IMR-90 (cell line): Measurements from ENCODE around the gene TSPAN4. TPM values are rescaled to one million over a fixed set of nuclear protein-coding genes. Genes with fewer than 3 reads are reported as not detected.

Source experiments
- ATAC-seq: fragments of 200-7000 bp; cut with Tn5 transposase; 2 replicates; pipeline ENCODE4 v1.9.1; 2020; ENCODE audit warnings: low read depth, mild to moderate bottlenecking, moderate library complexity
- BruUV-seq: library from RNA; stranded (reverse); fragments of 400-500 nt; replicated peaks from 2 replicates; lab custom pipeline; 2021; lab: Mats Ljungman, UMichigan
- CTCF ChIA-PET: fragments of 300-600 bp; formaldehyde crosslinking; extraction: SDS; loops from one replicate; lab custom pipeline; 2021; ENCODE audit warnings: antibody characterized with exemption; lab: Yijun Ruan, JAX
- POLR2A ChIA-PET: fragments of 300-600 bp; sonication (Branson Sonifier 250); formaldehyde crosslinking; loops from one replicate; lab custom pipeline; 2022; ENCODE audit warnings: antibody characterized with exemption; ENCODE audit not compliant: unreplicated experiment; lab: Charles Lee
- DNase-seq: peaks from one replicate; pipeline ENCODE4 v3.0.0; 2013
- H2AFZ ChIP-seq: replicated peaks from 2 replicates; pipeline ENCODE3; 2013; ENCODE audit warnings: low read length, mild to moderate bottlenecking; ENCODE audit not compliant: poor library complexity
- H2AK5ac ChIP-seq: 2 replicates; pipeline ENCODE4 v1.6.1; 2013; ENCODE audit warnings: low read depth, low read length, inconsistent platforms
- H2AK9ac ChIP-seq: replicated peaks from 2 replicates; pipeline ENCODE3; 2013; ENCODE audit warnings: mild to moderate bottlenecking, low read depth, low read length, moderate library complexity; ENCODE audit not compliant: poor library complexity
- H2BK120ac ChIP-seq: 2 replicates; pipeline ENCODE4 v1.6.1; 2013; ENCODE audit warnings: low read depth, low read length, inconsistent platforms
- H2BK15ac ChIP-seq: 3 replicates; pipeline ENCODE4 v1.6.1; 2013; ENCODE audit warnings: low read depth, low read length, inconsistent platforms
- H2BK20ac ChIP-seq: 2 replicates; pipeline ENCODE4 v1.6.1; 2013; ENCODE audit warnings: low read depth, mild to moderate bottlenecking, inconsistent platforms, low read length, moderate library complexity
- H2BK5ac ChIP-seq: 2 replicates; pipeline ENCODE4 v1.6.1; 2013; ENCODE audit warnings: mild to moderate bottlenecking, low read depth, low read length, inconsistent platforms; ENCODE audit not compliant: poor library complexity, severe bottlenecking
- H3K14ac ChIP-seq: replicated peaks from 2 replicates; pipeline ENCODE4 v1.6.1; 2013; ENCODE audit warnings: low read depth, low read length, inconsistent platforms
- H3K18ac ChIP-seq: 2 replicates; pipeline ENCODE4 v1.6.1; 2013; ENCODE audit warnings: low read depth, low read length, control low read depth
- H3K23ac ChIP-seq: 2 replicates; pipeline ENCODE4 v1.6.1; 2013; ENCODE audit warnings: low read depth, low read length, inconsistent platforms
- H3K27ac ChIP-seq: 2 replicates; pipeline ENCODE4 v1.5.1; 2013; ENCODE audit warnings: mild to moderate bottlenecking, control low read depth, low read length; ENCODE audit not compliant: insufficient read depth
- H3K27me3 ChIP-seq: 2 replicates; pipeline ENCODE4 v1.6.1; 2013; ENCODE audit warnings: low read length; ENCODE audit not compliant: control insufficient read depth, insufficient read depth
- H3K36me3 ChIP-seq: 2 replicates; pipeline ENCODE4 v1.6.1; 2013; ENCODE audit warnings: low read length, mixed read lengths; ENCODE audit not compliant: control insufficient read depth, insufficient read depth
- H3K4ac ChIP-seq: 2 replicates; pipeline ENCODE4 v1.6.1; 2013; ENCODE audit warnings: low read depth, low read length, inconsistent platforms
- H3K4me1 ChIP-seq: 2 replicates; pipeline ENCODE4 v1.6.1; 2013; ENCODE audit warnings: low read length, mixed read lengths; ENCODE audit not compliant: control insufficient read depth, insufficient read depth
- H3K4me2 ChIP-seq: 2 replicates; pipeline ENCODE4 v1.6.1; 2013; ENCODE audit warnings: low read depth, mild to moderate bottlenecking, control low read depth, low read length, moderate library complexity
- H3K4me3 ChIP-seq: 2 replicates; pipeline ENCODE4 v1.5.1; 2013; ENCODE audit warnings: low read depth, mild to moderate bottlenecking, control low read depth, low read length, moderate library complexity; ENCODE audit not compliant: insufficient read depth
- H3K56ac ChIP-seq: 2 replicates; pipeline ENCODE4 v1.6.1; 2013; ENCODE audit warnings: low read length, inconsistent platforms; ENCODE audit not compliant: insufficient read depth; ENCODE audit errors: extremely low read depth
- H3K79me1 ChIP-seq, 2 experiments: 2 replicates each; pipeline ENCODE4 v1.6.1; 2013; ENCODE audit warnings: low read length in 2 of 2, inconsistent platforms in 1 of 2, low read depth in 1 of 2
- H3K9ac ChIP-seq: 2 replicates; pipeline ENCODE4 v1.6.1; 2013; ENCODE audit warnings: low read depth, low read length, control low read depth
- H3K9me1 ChIP-seq: 2 replicates; pipeline ENCODE4 v1.6.1; 2013; ENCODE audit warnings: low read length, inconsistent platforms; ENCODE audit not compliant: insufficient read depth
- H3K9me3 ChIP-seq: 2 replicates; pipeline ENCODE4 v1.6.1; 2013; ENCODE audit warnings: low read length; ENCODE audit not compliant: control insufficient read depth, insufficient read depth
- H4K20me1 ChIP-seq: 2 replicates; pipeline ENCODE4 v1.6.1; 2013; ENCODE audit warnings: low read length, inconsistent platforms; ENCODE audit not compliant: insufficient read depth
- H4K5ac ChIP-seq: 2 replicates; pipeline ENCODE4 v1.6.1; 2013; ENCODE audit warnings: mild to moderate bottlenecking, low read depth, low read length, control low read depth
- H4K8ac ChIP-seq, 2 experiments: 2 replicates each; pipeline ENCODE4 v1.6.1; 2013; ENCODE audit warnings: low read depth in 2 of 2, low read length in 2 of 2, control low read depth in 1 of 2, inconsistent platforms in 1 of 2
- H4K91ac ChIP-seq: 2 replicates; pipeline ENCODE4 v1.6.1; 2013; ENCODE audit warnings: low read depth, low read length, inconsistent platforms; ENCODE audit not compliant: insufficient read depth
- CHD1 ChIP-seq: IDR thresholded peaks from 2 replicates; pipeline ENCODE4 v1.6.1; 2012; ENCODE audit warnings: low read depth, low read length, improper control_type of control experiment
- FOS ChIP-seq: fragments of 150-350 bp; IDR thresholded peaks from 2 replicates; pipeline ENCODE4 v1.6.1; 2016; ENCODE audit warnings: low read depth, low read length
- POLR2A ChIP-seq: IDR thresholded peaks from 2 replicates; pipeline ENCODE4 v1.6.1; 2012; ENCODE audit warnings: mild to moderate bottlenecking, low read depth, low read length
- RCOR1 ChIP-seq: IDR thresholded peaks from 2 replicates; pipeline ENCODE4 v1.6.1; 2012; ENCODE audit warnings: mild to moderate bottlenecking, low read length, improper control_type of control experiment; ENCODE audit not compliant: insufficient replicate concordance
- SMC3 ChIP-seq: fragments of 150-350 bp; IDR thresholded peaks from 2 replicates; pipeline ENCODE4 v1.6.1; 2016; ENCODE audit warnings: low read depth, mild to moderate bottlenecking, antibody characterized with exemption, low read length, moderate library complexity
- USF2 ChIP-seq: fragments of 150-350 bp; IDR thresholded peaks from 2 replicates; pipeline ENCODE4 v1.6.1; 2017; ENCODE audit warnings: mild to moderate bottlenecking, antibody characterized with exemption, low read length, low read depth
- WGBS, 2 experiments: methylation state at CpG; one replicate each; pipeline versions ENCODE4 v1.1.5 to v1.1.7; 2013; ENCODE audit warnings: missing lambda C conversion rate in 2 of 2; ENCODE audit not compliant: insufficient read length in 1 of 2; ENCODE audit errors: extremely low coverage in 2 of 2; 5-methylcytosine and 5-hydroxymethylcytosine counted together
- dilution Hi-C: fragments of 300-500 bp; cut with HindIII; formaldehyde crosslinking; loops from one replicate; pipeline ENCODE4 v1.14.3; 2018; ENCODE audit warnings: low sequenced_read_pairs; ENCODE audit not compliant: unreplicated experiment
- in situ Hi-C: fragments of 300-500 bp; cut with MboI; formaldehyde crosslinking; loops from 3 replicates; pipeline ENCODE4 v1.14.3; 2019; ENCODE audit warnings: low sequenced_read_pairs, inconsistent platforms, mixed read lengths
- intact Hi-C: fragments of 100-400 bp; cut with micrococcal nuclease; formaldehyde crosslinking; loops from 2 replicates; pipeline ENCODE4 v1.10.0; 2022
- polyA plus RNA-seq, 3 experiments: library from polyadenylated mRNA; depleted of rRNA; stranded (reverse); fragments of >200 nt; gene quantifications; 2 replicates each; pipeline ENCODE4 v1.2.3, GENCODE V29; 2012; ENCODE audit warnings: low replicate concordance in 1 of 3
- total RNA-seq: library from RNA; depleted of rRNA; stranded (reverse); fragments of >200 nt; gene quantifications from 2 replicates; pipeline ENCODE4 v1.2.3, GENCODE V29; 2012
- TF ChIP-seq, protein P1 (sequence below): fragments of 150-350 bp; IDR thresholded peaks from 2 replicates; pipeline ENCODE4 v1.6.1; 2016; ENCODE audit warnings: low read depth, mild to moderate bottlenecking, low read length, moderate library complexity, borderline replicate concordance

The TSPAN4 gene
- total and polyA plus RNA-seq, 2 of the 4 experiments (the other 2 are of a cell fraction) = 161 to 293 TPM

DNA sequence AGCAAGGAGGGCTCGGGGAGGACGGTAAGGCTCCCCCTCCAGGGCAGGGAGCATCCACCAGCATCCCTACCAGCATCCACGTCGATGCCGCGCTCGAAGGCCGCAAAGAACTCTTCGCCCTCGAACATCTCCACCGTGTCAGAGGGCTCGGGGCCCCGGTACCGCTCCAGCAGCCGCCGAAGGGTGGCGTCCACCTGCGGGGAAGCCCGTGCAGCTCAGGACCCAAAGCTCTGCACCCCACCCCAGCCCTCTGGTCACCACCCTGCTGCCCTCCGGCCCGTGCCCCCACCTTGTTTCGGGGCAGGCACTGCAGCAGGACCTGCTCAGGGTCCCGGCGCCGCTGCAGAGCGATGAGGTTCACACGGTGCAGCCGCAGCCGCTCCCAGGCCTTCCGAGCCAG lies 42.2 kb upstream of the TSPAN4 start:
- Histone ChIP-seq H2AFZ (peak overlapping the region; percentile 21), H3K23ac (no peak overlapping the region), H3K56ac (no peak overlapping the region), H3K4me2 (no peak overlapping the region), H2BK120ac (no peak overlapping the region), H4K20me1 (peaks cover 18% of the 10 kb centered on the region), H2BK20ac (no peak overlapping the region), H3K4ac (no peak overlapping the region), H3K9ac (no peak overlapping the region), H3K18ac (no peak overlapping the region), H2AK9ac (no peak overlapping the region), H4K91ac (no peak overlapping the region), H3K4me1 (peaks cover 25% of the 10 kb centered on the region), H3K4me3 (no peak overlapping the region), H3K27ac (no peak overlapping the region), H3K9me1 (peaks cover 3% of the 10 kb centered on the region; the same call in 1 of the 2 replicates), H3K79me1 (peaks cover 2 to 37% of the 10 kb centered on the region in 2 experiments; a peak in 3 of 4 replicates), H2BK15ac (no peak overlapping the region), H3K27me3 (no peaks in the 10 kb centered on the region), H3K36me3 (peaks cover 26% of the 10 kb centered on the region), H2BK5ac (no peak overlapping the region), H3K9me3 (no peaks in the 10 kb centered on the region), H4K5ac (no peak overlapping the region), H2AK5ac (no peak overlapping the region), H4K8ac (no peak overlapping the region), H3K14ac (no peak overlapping the region)
- in situ Hi-C loops (no loop called here), intact Hi-C loops (no loop called here), dilution Hi-C loops (no loop called here)
- WGBS, 2 experiments = 95% methylated on average over 12 of the region's 30 CpGs; no CpG with 5 or more reads in 1 of the 2 experiments
- BruUV-seq = no TSS peak
- DNase-seq = no peak
- ATAC-seq = no peak
- POLR2A ChIA-PET = no interaction called here
- CTCF ChIA-PET = no interaction called here
- no peak for TF ChIP-seq CHD1
- no peak for TF ChIP-seq RCOR1
- TF ChIP-seq, protein P1, sequence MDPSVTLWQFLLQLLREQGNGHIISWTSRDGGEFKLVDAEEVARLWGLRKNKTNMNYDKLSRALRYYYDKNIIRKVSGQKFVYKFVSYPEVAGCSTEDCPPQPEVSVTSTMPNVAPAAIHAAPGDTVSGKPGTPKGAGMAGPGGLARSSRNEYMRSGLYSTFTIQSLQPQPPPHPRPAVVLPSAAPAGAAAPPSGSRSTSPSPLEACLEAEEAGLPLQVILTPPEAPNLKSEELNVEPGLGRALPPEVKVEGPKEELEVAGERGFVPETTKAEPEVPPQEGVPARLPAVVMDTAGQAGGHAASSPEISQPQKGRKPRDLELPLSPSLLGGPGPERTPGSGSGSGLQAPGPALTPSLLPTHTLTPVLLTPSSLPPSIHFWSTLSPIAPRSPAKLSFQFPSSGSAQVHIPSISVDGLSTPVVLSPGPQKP = no peak
- no peak for TF ChIP-seq POLR2A
- no peak for TF ChIP-seq USF2
- TF ChIP-seq SMC3 = no peak
- no peak for TF ChIP-seq FOS
